ENCODE data around the gene MTAP.
A peak's percentile ranks its signal among the peaks of the same experiment; 100 is the strongest.

MTAP gene

GRCh38 chr9:21883642-21884041 lies 81.2 kb downstream of the MTAP start:
- Histone ChIP-seq H3K79me2 (ENCODE audit: control insufficient read depth, insufficient read depth, low read length) (no peaks in the 10 kb centered on the region), H3K9ac (ENCODE audit: low read length) (no peak overlapping the region), H3K27me3 (ENCODE audit: insufficient read depth, low read length, poor library complexity) (no peaks in the 10 kb centered on the region), H3K18ac (ENCODE audit: low read length) (no peak overlapping the region), H3K27ac (ENCODE audit: low read depth, low read length) (no peak overlapping the region), H3K4me2 (ENCODE audit: low read length) (no peak overlapping the region), H3K4me3 (ENCODE audit: low read length) (no peak overlapping the region), H3K4me1 (ENCODE audit: control insufficient read depth, low read depth, low read length) (no peaks in the 10 kb centered on the region), H3K4ac (ENCODE audit: low read depth, low read length) (no peak overlapping the region), H2BK120ac (ENCODE audit: low read depth, low read length) (no peak overlapping the region), H3K23ac (ENCODE audit: low read length) (no peak overlapping the region), H2BK15ac (replicated peaks; ENCODE audit: low read depth) (no peak overlapping the region), H4K5ac (ENCODE audit: low read length) (no peak overlapping the region), H3K56ac (ENCODE audit: low read length) (no peak overlapping the region), H3K79me1 (ENCODE audit: low read length) (no peaks in the 10 kb centered on the region), H2BK5ac (ENCODE audit: low read length) (no peak overlapping the region), H3K36me3 (ENCODE audit: control insufficient read depth, insufficient read depth, low read length) (no peaks in the 10 kb centered on the region), H4K8ac (ENCODE audit: low read depth, low read length) (no peak overlapping the region), H2AK5ac (ENCODE audit: low read length) (no peak overlapping the region)
- WGBS (ENCODE audit: extremely low coverage, insufficient coverage, low lambda C conversion rate): no CpG with 5 or more reads among the region's 3 CpGs
- DNase-seq: peak; percentile 48

- Histone ChIP-seq H2BK5ac (ENCODE audit: low read length) (no peak overlapping the region), H3K79me2 (ENCODE audit: control insufficient read depth, insufficient read depth, low read length) (no peaks in the 10 kb centered on the region), H3K27ac (ENCODE audit: low read depth, low read length) (no peak overlapping the region), H3K4me1 (ENCODE audit: control insufficient read depth, low read depth, low read length) (no peaks in the 10 kb centered on the region), H2BK15ac (replicated peaks; ENCODE audit: low read depth) (no peak overlapping the region), H3K4me2 (ENCODE audit: low read length) (no peak overlapping the region), H4K8ac (ENCODE audit: low read depth, low read length) (no peak overlapping the region), H3K23ac (ENCODE audit: low read length) (no peak overlapping the region), H4K5ac (ENCODE audit: low read length) (no peak overlapping the region), H3K4me3 (ENCODE audit: low read length) (no peak overlapping the region), H3K9ac (ENCODE audit: low read length) (no peak overlapping the region), H2AK5ac (ENCODE audit: low read length) (no peak overlapping the region), H3K36me3 (ENCODE audit: control insufficient read depth, insufficient read depth, low read length) (peaks cover 4% of the 10 kb centered on the region), H3K27me3 (ENCODE audit: insufficient read depth, low read length, poor library complexity) (no peaks in the 10 kb centered on the region), H3K79me1 (ENCODE audit: low read length) (no peaks in the 10 kb centered on the region), H3K56ac (ENCODE audit: low read length) (no peak overlapping the region), H2BK120ac (ENCODE audit: low read depth, low read length) (no peak overlapping the region), H3K4ac (ENCODE audit: low read depth, low read length) (no peak overlapping the region), H3K18ac (ENCODE audit: low read length) (no peak overlapping the region)
- WGBS (ENCODE audit: extremely low coverage, insufficient coverage, low lambda C conversion rate): no CpG with 5 or more reads among the region's 1 CpG
- no peak for DNase-seq
Observed at GRCh38 chr9:21889673-21890072, 87.2 kb downstream of the MTAP start.

- no peak overlapping the region for H3K4me2 ChIP-seq (ENCODE audit: low read length)
- no peak overlapping the region for H3K18ac ChIP-seq (ENCODE audit: low read length)
- no peak overlapping the region for H4K8ac ChIP-seq (ENCODE audit: low read depth, low read length)
- H3K79me2 ChIP-seq (ENCODE audit: control insufficient read depth, insufficient read depth, low read length): no peaks in the 10 kb centered on the region
- WGBS (ENCODE audit: extremely low coverage, insufficient coverage, low lambda C conversion rate): no CpG with 5 or more reads among the region's 5 CpGs
- H2BK5ac ChIP-seq (ENCODE audit: low read length): no peak overlapping the region
- no peak overlapping the region for H3K4ac ChIP-seq (ENCODE audit: low read depth, low read length)
- H3K4me1 ChIP-seq (ENCODE audit: control insufficient read depth, low read depth, low read length): no peaks in the 10 kb centered on the region
- H3K27ac ChIP-seq (ENCODE audit: low read depth, low read length): no peak overlapping the region
- H2BK120ac ChIP-seq (ENCODE audit: low read depth, low read length): no peak overlapping the region
- H3K23ac ChIP-seq (ENCODE audit: low read length): no peak overlapping the region
- H3K4me3 ChIP-seq (ENCODE audit: low read length): no peak overlapping the region
- no peak overlapping the region for H2BK15ac ChIP-seq (replicated peaks; ENCODE audit: low read depth)
- H3K56ac ChIP-seq (ENCODE audit: low read length): no peak overlapping the region
- H3K36me3 ChIP-seq (ENCODE audit: control insufficient read depth, insufficient read depth, low read length): peaks cover 4% of the 10 kb centered on the region
- H3K27me3 ChIP-seq (ENCODE audit: insufficient read depth, low read length, poor library complexity): no peaks in the 10 kb centered on the region
- no peak overlapping the region for H2AK5ac ChIP-seq (ENCODE audit: low read length)
- no peaks in the 10 kb centered on the region for H3K79me1 ChIP-seq (ENCODE audit: low read length)
- no peak overlapping the region for H3K9ac ChIP-seq (ENCODE audit: low read length)
- H4K5ac ChIP-seq (ENCODE audit: low read length): no peak overlapping the region
- no peak for DNase-seq
Observed at GRCh38 chr9:21890696-21891095, 88.3 kb downstream of the MTAP start.

GRCh38 chr9:21901546-21901945 lies 99.1 kb downstream of the MTAP start:
- Histone ChIP-seq H4K8ac (ENCODE audit: low read depth, low read length) (no peak overlapping the region), H3K27me3 (ENCODE audit: insufficient read depth, low read length, poor library complexity) (no peaks in the 10 kb centered on the region), H2BK5ac (ENCODE audit: low read length) (no peak overlapping the region), H4K5ac (ENCODE audit: low read length) (no peak overlapping the region), H3K27ac (ENCODE audit: low read depth, low read length) (no peak overlapping the region), H3K4me3 (ENCODE audit: low read length) (no peak overlapping the region), H3K79me1 (ENCODE audit: low read length) (no peaks in the 10 kb centered on the region), H3K4ac (ENCODE audit: low read depth, low read length) (no peak overlapping the region), H2BK120ac (ENCODE audit: low read depth, low read length) (no peak overlapping the region), H2AK5ac (ENCODE audit: low read length) (no peak overlapping the region), H3K4me1 (ENCODE audit: control insufficient read depth, low read depth, low read length) (no peaks in the 10 kb centered on the region), H2BK15ac (replicated peaks; ENCODE audit: low read depth) (no peak overlapping the region), H3K4me2 (ENCODE audit: low read length) (no peak overlapping the region), H3K56ac (ENCODE audit: low read length) (no peak overlapping the region), H3K79me2 (ENCODE audit: control insufficient read depth, insufficient read depth, low read length) (no peaks in the 10 kb centered on the region), H3K18ac (ENCODE audit: low read length) (no peak overlapping the region), H3K36me3 (ENCODE audit: control insufficient read depth, insufficient read depth, low read length) (no peaks in the 10 kb centered on the region), H3K23ac (ENCODE audit: low read length) (no peak overlapping the region), H3K9ac (ENCODE audit: low read length) (no peak overlapping the region)
- no peak for DNase-seq
- no CpG with 5 or more reads among the region's 1 CpG for WGBS (ENCODE audit: extremely low coverage, insufficient coverage, low lambda C conversion rate)

GRCh38 chr9:21902136-21902535 lies 99.7 kb downstream of the MTAP start:
- Histone ChIP-seq H3K4me2 (ENCODE audit: low read length) (no peak overlapping the region), H2AK5ac (ENCODE audit: low read length) (no peak overlapping the region), H3K79me1 (ENCODE audit: low read length) (no peaks in the 10 kb centered on the region), H3K27me3 (ENCODE audit: insufficient read depth, low read length, poor library complexity) (no peaks in the 10 kb centered on the region), H2BK5ac (ENCODE audit: low read length) (no peak overlapping the region), H3K4me1 (ENCODE audit: control insufficient read depth, low read depth, low read length) (no peaks in the 10 kb centered on the region), H3K56ac (ENCODE audit: low read length) (no peak overlapping the region), H3K23ac (ENCODE audit: low read length) (no peak overlapping the region), H4K8ac (ENCODE audit: low read depth, low read length) (no peak overlapping the region), H3K4me3 (ENCODE audit: low read length) (no peak overlapping the region), H3K9ac (ENCODE audit: low read length) (no peak overlapping the region), H2BK120ac (ENCODE audit: low read depth, low read length) (no peak overlapping the region), H3K4ac (ENCODE audit: low read depth, low read length) (no peak overlapping the region), H3K27ac (ENCODE audit: low read depth, low read length) (no peak overlapping the region), H3K79me2 (ENCODE audit: control insufficient read depth, insufficient read depth, low read length) (no peaks in the 10 kb centered on the region), H3K36me3 (ENCODE audit: control insufficient read depth, insufficient read depth, low read length) (no peaks in the 10 kb centered on the region), H3K18ac (ENCODE audit: low read length) (no peak overlapping the region), H4K5ac (ENCODE audit: low read length) (no peak overlapping the region), H2BK15ac (replicated peaks; ENCODE audit: low read depth) (no peak overlapping the region)
- WGBS (ENCODE audit: extremely low coverage, insufficient coverage, low lambda C conversion rate): no CpG with 5 or more reads among the region's 1 CpG
- DNase-seq: no peak

- H3K79me1 ChIP-seq (ENCODE audit: low read length): no peaks in the 10 kb centered on the region
- H2BK15ac ChIP-seq (replicated peaks; ENCODE audit: low read depth): no peak overlapping the region
- H3K4me2 ChIP-seq (ENCODE audit: low read length): no peak overlapping the region
- DNase-seq: no peak
- no peak overlapping the region for H2BK5ac ChIP-seq (ENCODE audit: low read length)
- H4K5ac ChIP-seq (ENCODE audit: low read length): no peak overlapping the region
- no peaks in the 10 kb centered on the region for H3K79me2 ChIP-seq (ENCODE audit: control insufficient read depth, insufficient read depth, low read length)
- H3K4me1 ChIP-seq (ENCODE audit: control insufficient read depth, low read depth, low read length): no peaks in the 10 kb centered on the region
- H2AK5ac ChIP-seq (ENCODE audit: low read length): no peak overlapping the region
- no peaks in the 10 kb centered on the region for H3K36me3 ChIP-seq (ENCODE audit: control insufficient read depth, insufficient read depth, low read length)
- H2BK120ac ChIP-seq (ENCODE audit: low read depth, low read length): no peak overlapping the region
- H3K56ac ChIP-seq (ENCODE audit: low read length): no peak overlapping the region
- H3K4me3 ChIP-seq (ENCODE audit: low read length): no peak overlapping the region
- no peak overlapping the region for H3K18ac ChIP-seq (ENCODE audit: low read length)
- no peaks in the 10 kb centered on the region for H3K27me3 ChIP-seq (ENCODE audit: insufficient read depth, low read length, poor library complexity)
- no CpG with 5 or more reads among the region's 7 CpGs for WGBS (ENCODE audit: extremely low coverage, insufficient coverage, low lambda C conversion rate)
- H4K8ac ChIP-seq (ENCODE audit: low read depth, low read length): no peak overlapping the region
- H3K23ac ChIP-seq (ENCODE audit: low read length): no peak overlapping the region
- H3K9ac ChIP-seq (ENCODE audit: low read length): no peak overlapping the region
- H3K27ac ChIP-seq (ENCODE audit: low read depth, low read length): no peak overlapping the region
- H3K4ac ChIP-seq (ENCODE audit: low read depth, low read length): no peak overlapping the region
Observed at GRCh38 chr9:21903380-21903965, 101.0 kb downstream of the MTAP start.

All from mesendoderm (in vitro differentiated cells).